ENCODE measurements around the gene UBE2E2.

Gene UBE2E2

GRCh38 chr3:23461069-23461468 is 257.9 kb downstream of the UBE2E2 start:
- no peak for TF ChIP-seq CTCF (IDR thresholded peaks at IDR 0.05; ENCODE audit: low read depth, low read length)
- no peak for DNase-seq (ENCODE audit: low read depth)

GRCh38 chr3:23463791-23464190 is 260.7 kb downstream of the UBE2E2 start:
- no peak for DNase-seq (ENCODE audit: low read depth)
- TF ChIP-seq MAX (IDR thresholded peaks at IDR 0.05; ENCODE audit: low read depth, low read length) (no peak), MYC (IDR thresholded peaks at IDR 0.05; ENCODE audit: low read depth, low read length) (no peak), CTCF (IDR thresholded peaks at IDR 0.05; ENCODE audit: low read depth, low read length) (no peak), POLR2A (IDR thresholded peaks at IDR 0.05; ENCODE audit: extremely low read depth, insufficient read length) (no peak)
- H3K4me3 ChIP-seq (ENCODE audit: low read depth, low read length) = no peak overlapping the region

More at GRCh38 chr3:23461069-23461468, 257.9 kb downstream of the UBE2E2 start:
- H3K4me3 ChIP-seq (ENCODE audit: low read depth, low read length) = no peak overlapping the region

GRCh38 chr3:23465569-23465968 is 262.4 kb downstream of the UBE2E2 start:
- TF ChIP-seq MAX (IDR thresholded peaks at IDR 0.05; ENCODE audit: low read depth, low read length) = no peak
- TF ChIP-seq MYC (IDR thresholded peaks at IDR 0.05; ENCODE audit: low read depth, low read length) = no peak
- TF ChIP-seq POLR2A (IDR thresholded peaks at IDR 0.05; ENCODE audit: extremely low read depth, insufficient read length) = no peak
- no peak for TF ChIP-seq CTCF (IDR thresholded peaks at IDR 0.05; ENCODE audit: low read depth, low read length)
- H3K4me3 ChIP-seq (ENCODE audit: low read depth, low read length) = no peak overlapping the region
- no peak for DNase-seq (ENCODE audit: low read depth)

- no peak for TF ChIP-seq MYC (IDR thresholded peaks at IDR 0.05; ENCODE audit: low read depth, low read length)
- no peak for TF ChIP-seq CTCF (IDR thresholded peaks at IDR 0.05; ENCODE audit: low read depth, low read length)
- no peak for TF ChIP-seq MAX (IDR thresholded peaks at IDR 0.05; ENCODE audit: low read depth, low read length)
- TF ChIP-seq POLR2A (IDR thresholded peaks at IDR 0.05; ENCODE audit: extremely low read depth, insufficient read length) = no peak
- no peak for DNase-seq (ENCODE audit: low read depth)
Measured at GRCh38 chr3:23468203-23468602, 265.1 kb downstream of the UBE2E2 start.

GRCh38 chr3:23474580-23475357 is 271.6 kb downstream of the UBE2E2 start:
- TF ChIP-seq MYC (IDR thresholded peaks at IDR 0.05; ENCODE audit: low read depth, low read length) (no peak), MAX (IDR thresholded peaks at IDR 0.05; ENCODE audit: low read depth, low read length) (no peak), POLR2A (IDR thresholded peaks at IDR 0.05; ENCODE audit: extremely low read depth, insufficient read length) (no peak), CTCF (IDR thresholded peaks at IDR 0.05; ENCODE audit: low read depth, low read length) (no peak)
- peak; percentile 14 for DNase-seq (ENCODE audit: low read depth)
- H3K4me3 ChIP-seq (ENCODE audit: low read depth, low read length) = no peak overlapping the region

More at GRCh38 chr3:23468203-23468602, 265.1 kb downstream of the UBE2E2 start:
- no peak overlapping the region for H3K4me3 ChIP-seq (ENCODE audit: low read depth, low read length)
